T-cell (primary cell): ENCODE data around the gene PNPO. TPM values are rescaled to one million over a fixed set of nuclear protein-coding genes. Genes with fewer than 3 reads are reported as not detected.

Experiments
- ATAC-seq, 4 experiments: fragments of 200-7000 bp in 3 of 4; fragments of 150-1000 bp in 1 of 4; cut with Tn5 transposase; replicated peaks in 1 of 4; 1 replicate in 3 of 4; 2 replicates in 1 of 4; pipeline ENCODE4 v1.10.0; 2021; ENCODE audit warnings: moderate library complexity in 3 of 4, mild to moderate bottlenecking in 2 of 4, moderate number of reproducible peaks in 1 of 4
- CTCF ChIA-PET, 2 donors: fragments of 300-600 bp; sonication (Branson Sonifier 250); formaldehyde crosslinking; loops; one replicate each; lab custom pipeline; 2022; ENCODE audit warnings: antibody characterized with exemption in 2 of 2; lab: Charles Lee
- POLR2A ChIA-PET, 2 donors: fragments of 300-600 bp; sonication (Branson Sonifier 250); formaldehyde crosslinking; loops; one replicate each; lab custom pipeline; 2022; ENCODE audit warnings: antibody characterized with exemption in 2 of 2; lab: Charles Lee
- DNase-seq, 35 experiments: peaks; one replicate each; pipeline versions ENCODE4 v3.0.0 to v3.0.0-alpha.2; 2013 to 2023
- H3K27ac ChIP-seq: one replicate; pipeline ENCODE4 v1.5.1; 2013; ENCODE audit warnings: low read length
- H3K27me3 ChIP-seq, 2 experiments: replicated peaks in 1 of 2; 1 replicate in 1 of 2; 2 replicates in 1 of 2; pipeline versions ENCODE4 v1.6.1 to v1.7.0; 2013; ENCODE audit warnings: low read length in 1 of 2, mixed read lengths in 1 of 2; ENCODE audit not compliant: control insufficient read depth in 2 of 2, insufficient read depth in 2 of 2; ENCODE audit errors: extremely low read depth in 1 of 2
- H3K36me3 ChIP-seq, 2 donors: 1 replicate in 1 of 2; 2 replicates in 1 of 2; pipeline versions ENCODE4 v1.6.1 to v1.7.0; 2013; ENCODE audit warnings: low read length in 1 of 2; ENCODE audit not compliant: control insufficient read depth in 2 of 2, insufficient read depth in 1 of 2; ENCODE audit errors: extremely low read depth in 1 of 2
- H3K4me1 ChIP-seq, 2 experiments: 1 replicate in 1 of 2; 2 replicates in 1 of 2; pipeline versions ENCODE4 v1.6.1 to v1.7.0; 2013; ENCODE audit warnings: low read length in 2 of 2, mixed read lengths in 1 of 2; ENCODE audit not compliant: insufficient read depth in 2 of 2, control insufficient read depth in 1 of 2; ENCODE audit errors: extremely low read depth in 1 of 2
- H3K4me3 ChIP-seq, 2 donors: 1 replicate in 1 of 2; 2 replicates in 1 of 2; pipeline versions ENCODE4 v1.5.1 to v1.7.0; 2013; ENCODE audit warnings: mild to moderate bottlenecking in 2 of 2, low read length in 1 of 2, moderate library complexity in 1 of 2; ENCODE audit not compliant: control insufficient read depth in 1 of 2; ENCODE audit errors: extremely low read depth in 1 of 2
- H3K9me3 ChIP-seq: 2 replicates; pipeline ENCODE4 v1.7.0; 2013
- H3K27ac Mint-ChIP-seq, 2 donors: one replicate each; pipeline ENCODE4 v1.8.0; 2020 to 2021; ENCODE audit warnings: mild to moderate bottlenecking in 2 of 2, mixed read lengths in 2 of 2
- H3K27me3 Mint-ChIP-seq, 2 donors: one replicate each; pipeline ENCODE4 v1.8.0; 2021 to 2022; ENCODE audit warnings: mixed read lengths in 2 of 2
- H3K36me3 Mint-ChIP-seq: one replicate; pipeline ENCODE4 v1.8.0; 2021; ENCODE audit warnings: mixed read lengths
- H3K4me1 Mint-ChIP-seq, 3 donors: one replicate each; pipeline ENCODE4 v1.8.0; 2020 to 2022; ENCODE audit warnings: mixed read lengths in 3 of 3, mild to moderate bottlenecking in 1 of 3
- H3K4me3 Mint-ChIP-seq, 3 donors: one replicate each; pipeline ENCODE4 v1.8.0; 2020 to 2022; ENCODE audit warnings: mild to moderate bottlenecking in 3 of 3, mixed read lengths in 3 of 3, moderate library complexity in 3 of 3
- H3K9me3 Mint-ChIP-seq, 3 donors: one replicate each; pipeline ENCODE4 v1.8.0; 2020 to 2022; ENCODE audit warnings: mixed read lengths in 3 of 3
- WGBS: methylation state at CpG from one replicate; pipeline ENCODE4 v1.1.5; 2013; ENCODE audit warnings: missing lambda C conversion rate; ENCODE audit not compliant: insufficient coverage; 5-methylcytosine and 5-hydroxymethylcytosine counted together
- total RNA-seq, 35 experiments: library from RNA in 6 of 35; stranded (reverse) in 6 of 35; fragments of 120-200 nt in 1 of 35; gene quantifications; one replicate each; pipeline versions ENCODE4 v1.2.1 to v1.2.4 and lab custom pipeline; 2013 to 2026

PNPO gene
- total RNA-seq, 5 donors from 2014 or later (not counting 1 experiment from before 2014, with no cell fraction given): 10.3 to 18.5 (median 15.7) TPM

DNA sequence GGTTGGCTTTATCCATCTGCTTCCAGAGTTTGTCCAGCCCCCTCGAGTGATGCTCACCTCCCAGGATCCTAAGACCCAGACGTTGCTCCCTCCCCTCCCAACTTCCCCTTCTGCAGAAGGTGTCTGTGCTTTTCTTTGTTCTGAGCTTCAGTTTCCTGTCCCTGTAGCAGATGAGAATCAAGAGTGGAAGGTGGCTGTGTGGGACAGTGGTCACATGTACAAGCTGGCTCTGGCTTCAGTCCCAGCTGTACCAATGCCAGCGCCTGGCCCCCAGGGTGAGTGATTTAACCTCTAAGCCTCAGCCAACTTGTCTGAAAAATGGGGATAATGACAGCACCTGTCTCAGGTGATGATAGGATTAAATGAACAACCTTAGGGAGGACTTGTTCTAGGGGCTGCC, 8.6 kb downstream of the PNPO start:
- no peaks in the 10 kb centered on the region for H3K9me3 Mint-ChIP-seq
- DNase-seq: peak in 5 of 35 experiments; percentile 4 to 49 (median 8)
- Histone ChIP-seq H3K36me3 (peaks cover 0 to 20% of the 10 kb centered on the region in 2 donors), H3K27ac (no peak overlapping the region), H3K9me3 (no peaks in the 10 kb centered on the region), H3K4me1 (peaks cover 21 to 37% of the 10 kb centered on the region in 2 experiments), H3K4me3 (no peak overlapping the region), H3K27me3 (no peaks in the 10 kb centered on the region)
- H3K27me3 Mint-ChIP-seq: no peaks in the 10 kb centered on the region
- peak overlapping the region in 2 of 3 donors; percentile 61 to 72 for H3K4me3 Mint-ChIP-seq
- H3K27ac Mint-ChIP-seq: peak overlapping the region; percentile 83 to 92
- ATAC-seq: peak; percentile 28 to 73 (median 44)
- H3K4me1 Mint-ChIP-seq: peaks cover 30 to 40% (median 37%) of the 10 kb centered on the region in 3 donors
- POLR2A ChIA-PET: interaction anchor here in 1 of 2 donors (1.5 kb wide), 1 partner anchor 9 kb away, joined by 3 read pairs; the partner anchor contains the start of gene PNPO
- H3K36me3 Mint-ChIP-seq: peaks cover 11% of the 10 kb centered on the region
- CTCF ChIA-PET: interaction anchor here (0.6 to 4.9 kb wide), 8 partner anchors 9 to 166 kb away, joined by 3 to 43 read pairs (median 3); partner anchors contain the start of genes CDK5RAP3 (in 1 of the 2) and PNPO (in 1 of the 2)
- WGBS: no CpG with 5 or more reads among the region's 3 CpGs

- Histone ChIP-seq H3K27ac (no peak overlapping the region), H3K9me3 (no peaks in the 10 kb centered on the region), H3K27me3 (no peaks in the 10 kb centered on the region), H3K4me1 (peaks cover 18 to 32% of the 10 kb centered on the region in 2 experiments), H3K4me3 (no peak overlapping the region), H3K36me3 (peaks cover 0 to 16% of the 10 kb centered on the region in 2 donors)
- peaks cover 25 to 35% (median 32%) of the 10 kb centered on the region in 3 donors for H3K4me1 Mint-ChIP-seq
- no peak for ATAC-seq
- DNase-seq: no peak
- peak overlapping the region in 1 of 2 donors; percentile 92 for H3K27ac Mint-ChIP-seq
- ChIA-PET CTCF (interaction anchor here (0.7 to 4.9 kb wide), 8 partner anchors 9 to 28 kb away, joined by 3 to 43 read pairs (median 3); partner anchors contain the start of genes CDK5RAP3 (in 1 of the 2) and PNPO (in 1 of the 2)), POLR2A (interaction anchor here in 1 of 2 donors (0.5 to 1.5 kb wide), 2 partner anchors 9 to 141 kb away, joined by 3 to 8 read pairs; partner anchors contain the start of gene PNPO)
- no peaks in the 10 kb centered on the region for H3K9me3 Mint-ChIP-seq
- H3K36me3 Mint-ChIP-seq: peaks cover 7% of the 10 kb centered on the region
- H3K27me3 Mint-ChIP-seq: no peaks in the 10 kb centered on the region
- 100% methylated on average over 1 of the region's 4 CpGs for whole genome bisulfite sequencing
- no peak overlapping the region for H3K4me3 Mint-ChIP-seq
Observed at GRCh38 chr17:47950448-47950847, 9.1 kb downstream of the PNPO start.

GRCh38 chr17:47952171-47953021, 11.0 kb downstream of the PNPO start:
- H3K9me3 ChIP-seq: no peaks in the 10 kb centered on the region
- Mint-ChIP-seq H3K4me1 (peaks cover 16 to 18% (median 18%) of the 10 kb centered on the region in 3 donors), H3K4me3 (no peak overlapping the region), H3K9me3 (no peaks in the 10 kb centered on the region), H3K36me3 (peaks cover 6% of the 10 kb centered on the region), H3K27ac (no peak overlapping the region), H3K27me3 (no peaks in the 10 kb centered on the region)
- H3K36me3 ChIP-seq: peaks cover 0 to 7% of the 10 kb centered on the region in 2 donors
- CTCF ChIA-PET: no interaction called here
- POLR2A ChIA-PET: no interaction called here
- H3K4me1 ChIP-seq: peaks cover 11 to 19% of the 10 kb centered on the region in 2 experiments
- H3K4me3 ChIP-seq: no peak overlapping the region
- DNase-seq (no peak), ATAC-seq (no peak)
- H3K27ac ChIP-seq: no peak overlapping the region
- 89% methylated on average over 5 of the region's 12 CpGs for WGBS
- H3K27me3 ChIP-seq: peaks cover 0 to 3% of the 10 kb centered on the region in 2 experiments

- Histone ChIP-seq H3K36me3 (peaks cover 0 to 7% of the 10 kb centered on the region in 2 donors), H3K27ac (no peak overlapping the region), H3K9me3 (no peaks in the 10 kb centered on the region), H3K27me3 (peaks cover 0 to 3% of the 10 kb centered on the region in 2 experiments), H3K4me1 (peaks cover 11 to 18% of the 10 kb centered on the region in 2 experiments), H3K4me3 (no peak overlapping the region)
- Mint-ChIP-seq H3K27me3 (no peaks in the 10 kb centered on the region), H3K9me3 (no peaks in the 10 kb centered on the region), H3K36me3 (peaks cover 3% of the 10 kb centered on the region), H3K4me1 (peaks cover 14% of the 10 kb centered on the region in 3 donors), H3K27ac (no peak overlapping the region), H3K4me3 (no peak overlapping the region)
- POLR2A ChIA-PET: no interaction called here
- DNase-seq: no peak
- no peak for ATAC-seq
- CTCF ChIA-PET: no interaction called here
Observed at GRCh38 chr17:47953909-47954308, 12.5 kb downstream of the PNPO start.

DNA sequence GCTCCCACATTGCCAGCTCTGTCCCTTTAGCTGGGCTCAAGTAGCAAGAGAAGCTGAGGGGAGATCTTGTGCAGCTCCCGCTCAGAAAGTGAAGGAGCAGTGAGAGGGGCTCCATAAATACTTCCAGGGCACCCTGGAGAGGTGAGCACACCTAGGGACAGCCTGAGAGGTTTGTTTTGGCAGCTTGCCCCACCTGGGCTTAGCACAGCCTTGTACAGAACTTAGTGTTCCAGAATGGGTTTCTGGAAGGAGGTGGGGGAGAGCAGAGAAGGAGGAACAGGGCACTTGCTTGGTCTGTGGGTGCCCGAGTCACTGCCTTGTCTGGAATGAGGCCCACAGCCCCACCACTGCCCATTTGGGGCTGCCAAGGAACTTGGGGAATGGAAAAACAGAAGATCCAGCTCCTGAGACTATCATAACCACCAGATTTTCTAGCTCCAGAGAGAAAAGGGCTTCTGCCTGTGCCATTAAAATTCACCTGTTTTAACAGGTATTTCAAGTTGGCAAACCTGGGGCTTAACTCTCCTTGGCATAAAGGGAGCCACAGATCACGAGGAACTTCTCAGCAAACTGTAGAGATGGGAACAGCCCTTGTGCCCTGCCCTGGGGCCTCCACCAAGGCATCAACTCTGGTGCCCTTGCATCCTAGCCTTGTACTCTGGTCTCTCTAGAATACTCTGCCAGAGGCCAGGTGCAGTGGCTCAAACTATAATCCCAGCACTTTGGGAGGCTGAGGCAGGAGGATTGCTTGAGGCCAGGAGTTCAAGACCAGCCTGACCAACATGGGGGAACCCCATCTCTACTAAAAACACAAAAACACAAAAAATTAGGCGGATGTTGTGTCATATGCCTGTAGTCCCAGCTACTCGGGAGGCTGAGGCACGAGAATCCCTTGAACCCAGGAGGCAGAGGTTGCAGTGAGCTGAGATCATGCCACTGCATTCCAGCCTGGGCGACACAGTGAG, 14.4 kb downstream of the PNPO start:
- DNase-seq (no peak), ATAC-seq (no peak)
- H3K27me3 Mint-ChIP-seq: no peaks in the 10 kb centered on the region
- H3K4me1 Mint-ChIP-seq: no peaks in the 10 kb centered on the region
- no peaks in the 10 kb centered on the region for H3K36me3 Mint-ChIP-seq
- ChIA-PET POLR2A (no interaction called here), CTCF (interaction anchor here (0.6 to 1.0 kb wide), 4 partner anchors 9 to 537 kb away, joined by 3 to 5 read pairs (median 4); no protein-coding TSS in a partner anchor)
- Histone ChIP-seq H3K36me3 (peaks cover 0 to 7% of the 10 kb centered on the region in 2 donors), H3K4me1 (no peaks in the 10 kb centered on the region), H3K4me3 (no peak overlapping the region), H3K27me3 (peaks cover 0 to 3% of the 10 kb centered on the region in 2 experiments), H3K27ac (no peak overlapping the region), H3K9me3 (no peaks in the 10 kb centered on the region)
- 92% methylated on average over 6 of the region's 7 CpGs for WGBS
- no peaks in the 10 kb centered on the region for H3K9me3 Mint-ChIP-seq
- no peak overlapping the region for H3K4me3 Mint-ChIP-seq
- H3K27ac Mint-ChIP-seq: no peak overlapping the region
